Activated T-cell treated with anti-CD3 and anti-CD28 coated beads for 48 hours (primary cell): ENCODE data around the gene NKTR.
"Not testable (repeated sequence)": the region's sequence is repeated elsewhere in the genome, so short reads cannot be mapped to it uniquely, and the experiment has no call there.

Experiments
- DNase-seq: peaks from one replicate; pipeline ENCODE4 v3.0.0-alpha.2; 2020; ENCODE audit warnings: low read depth

The NKTR gene

GRCh38 chr3:42597098-42597497 lies 3.4 kb upstream of the NKTR start:
- DNase-seq = not testable (repeated sequence)

GRCh38 chr3:42600958-42601675 lies 631 bp downstream of the NKTR start:
- DNase-seq = peak; percentile 53

GRCh38 chr3:42601896-42602581 lies 1.6 kb downstream of the NKTR start:
- DNase-seq = no peak

- no peak for DNase-seq
These were observed 2.5 kb downstream of the NKTR start for GRCh38 chr3:42602961-42603360.

GRCh38 chr3:42605546-42606173 lies 5.2 kb downstream of the NKTR start:
- no peak for DNase-seq

- DNase-seq = no peak
These were observed 8.1 kb downstream of the NKTR start for GRCh38 chr3:42608581-42608980.

GRCh38 chr3:42610976-42611375 lies 10.5 kb downstream of the NKTR start:
- DNase-seq = no peak

- DNase-seq = no peak
These were observed 11.7 kb downstream of the NKTR start for GRCh38 chr3:42612217-42612616.

- no peak for DNase-seq
These were observed 12.4 kb downstream of the NKTR start for GRCh38 chr3:42612928-42613327.

GRCh38 chr3:42613462-42613861 lies 13.0 kb downstream of the NKTR start:
- no peak for DNase-seq

GRCh38 chr3:42631620-42632019 lies 31.1 kb downstream of the NKTR start:
- DNase-seq = no peak

- no peak for DNase-seq
These were observed 31.7 kb downstream of the NKTR start for GRCh38 chr3:42632146-42632545.

GRCh38 chr3:42633544-42633943 lies 33.1 kb downstream of the NKTR start:
- no peak for DNase-seq

- DNase-seq = no peak
These were observed 34.6 kb downstream of the NKTR start for GRCh38 chr3:42635111-42635510.

GRCh38 chr3:42637001-42637400 lies 36.5 kb downstream of the NKTR start:
- DNase-seq = no peak

- no peak for DNase-seq
These were observed 37.9 kb downstream of the NKTR start for GRCh38 chr3:42638339-42638842.

GRCh38 chr3:42639192-42639591 lies 38.7 kb downstream of the NKTR start:
- no peak for DNase-seq

- no peak for DNase-seq
These were observed 39.6 kb downstream of the NKTR start for GRCh38 chr3:42640129-42640528.

GRCh38 chr3:42640771-42641370 lies 40.4 kb downstream of the NKTR start:
- DNase-seq = no peak

- no peak for DNase-seq
These were observed 47.5 kb downstream of the NKTR start for GRCh38 chr3:42647821-42648459.

- no peak for DNase-seq
These were observed 48.5 kb downstream of the NKTR start for GRCh38 chr3:42649006-42649405.

GRCh38 chr3:42649783-42650182 lies 49.3 kb downstream of the NKTR start:
- DNase-seq = no peak
